Kasumi-1 (cell line): ENCODE measurements around the gene BRIP1.
"Not testable (repeated sequence)": the region's sequence is repeated elsewhere in the genome, so short reads cannot be mapped to it uniquely, and the experiment has no call there.

Source experiments
- DNase-seq, 2 experiments: peaks; one replicate each; lab custom pipeline; 2025; lab: John Stamatoyannopoulos, UW

The BRIP1 gene

DNA sequence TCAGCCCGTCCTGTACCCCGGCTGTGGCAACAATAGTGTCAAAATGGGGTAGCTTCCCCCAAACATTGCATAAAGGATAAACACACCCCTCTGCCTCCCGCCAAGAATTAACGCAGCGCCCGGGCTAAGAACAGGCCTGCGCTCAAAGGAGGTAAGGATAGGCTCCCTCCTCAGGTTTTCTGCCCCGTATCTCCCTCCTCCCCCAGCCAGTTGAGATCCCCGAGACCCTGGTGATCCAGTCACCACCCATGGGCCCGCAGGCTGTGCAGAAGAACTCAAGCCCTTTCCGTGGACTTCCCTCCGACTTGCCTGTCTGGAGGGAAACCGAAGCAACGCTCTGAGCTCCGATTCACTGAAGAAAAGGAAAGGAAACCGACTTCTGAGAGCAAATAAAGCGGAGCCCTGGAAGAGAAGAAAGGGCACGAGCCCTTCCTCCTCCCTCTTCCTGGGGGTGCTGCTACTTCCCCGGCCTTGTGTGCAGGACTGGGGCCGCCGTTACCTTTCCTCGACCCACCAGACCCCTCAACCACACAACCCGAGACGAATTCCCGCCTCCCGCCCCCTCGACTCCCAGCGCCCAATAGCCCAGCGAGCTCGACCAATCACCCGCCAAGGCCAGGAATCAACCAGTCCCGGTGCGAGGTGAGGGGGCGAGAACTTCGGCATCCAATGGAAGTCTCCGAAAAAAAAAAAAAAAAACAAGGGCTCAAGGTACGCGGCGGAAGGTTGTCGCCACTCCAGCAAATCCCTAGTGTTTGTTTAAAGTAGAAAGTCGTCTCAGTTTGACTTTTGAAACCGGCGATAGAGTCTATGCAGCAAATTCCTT is at the start of gene BRIP1:
Gene BRIP1 (minus strand): TSS at position 554 of the 826 bp plus-strand sequence. CDS start 1,989 bp downstream, outside the sequence.
- peak; percentile 98 to 99 for DNase-seq

DNA sequence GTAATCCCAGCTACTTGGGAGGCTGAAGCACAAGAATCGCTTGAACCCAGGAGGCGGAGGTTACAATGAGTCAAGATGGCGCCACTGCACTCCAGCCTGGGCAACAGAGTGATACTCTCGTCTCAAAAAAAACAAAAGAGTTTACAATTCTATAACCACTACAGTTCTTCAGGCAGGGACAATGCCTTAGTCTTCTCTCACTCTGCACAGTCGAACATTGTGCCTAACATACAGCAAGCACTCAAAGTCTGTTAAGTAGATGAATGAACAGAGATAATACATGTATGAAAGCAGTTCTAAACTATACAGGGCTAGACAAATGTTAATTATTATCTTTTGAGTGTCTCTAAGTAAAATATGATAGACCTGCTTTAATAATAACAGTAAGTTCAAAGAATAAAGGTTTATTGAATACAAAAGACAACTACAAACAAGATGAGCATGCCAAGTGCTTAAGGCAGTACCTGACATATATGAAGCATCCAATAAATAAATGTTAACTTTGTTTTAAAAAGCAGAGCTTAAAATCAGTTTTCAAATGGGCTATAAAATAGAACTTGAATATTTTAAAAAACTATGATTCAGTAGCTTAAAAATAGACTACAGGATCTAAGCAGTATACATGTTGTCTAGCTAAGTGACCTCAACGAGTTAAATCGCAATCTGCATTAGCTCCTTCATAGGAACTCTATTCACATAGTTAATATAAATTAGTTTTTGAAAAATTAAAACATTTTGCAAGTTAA is 45.1 kb upstream of the BRIP1 start:
- DNase-seq = no peak

DNA sequence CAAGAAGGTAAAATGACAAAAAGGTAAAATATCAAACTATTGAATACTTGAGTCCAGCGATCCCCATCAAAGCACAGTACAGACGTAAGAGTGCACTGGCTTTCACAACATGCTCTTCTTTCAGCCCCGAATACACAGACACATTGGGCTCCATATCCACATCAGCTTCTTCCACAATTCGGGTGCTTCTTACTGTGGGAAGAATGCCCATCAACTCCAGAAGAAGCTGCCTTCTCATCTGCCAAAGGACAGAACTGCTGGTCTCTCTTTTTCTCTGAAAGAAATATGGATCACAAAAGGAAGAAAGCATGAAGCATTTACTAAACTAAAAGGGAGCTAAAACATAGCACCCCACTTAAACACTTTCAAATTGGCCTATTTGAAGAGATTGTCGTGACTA is 44.0 kb upstream of the BRIP1 start:
- DNase-seq = no peak

DNA sequence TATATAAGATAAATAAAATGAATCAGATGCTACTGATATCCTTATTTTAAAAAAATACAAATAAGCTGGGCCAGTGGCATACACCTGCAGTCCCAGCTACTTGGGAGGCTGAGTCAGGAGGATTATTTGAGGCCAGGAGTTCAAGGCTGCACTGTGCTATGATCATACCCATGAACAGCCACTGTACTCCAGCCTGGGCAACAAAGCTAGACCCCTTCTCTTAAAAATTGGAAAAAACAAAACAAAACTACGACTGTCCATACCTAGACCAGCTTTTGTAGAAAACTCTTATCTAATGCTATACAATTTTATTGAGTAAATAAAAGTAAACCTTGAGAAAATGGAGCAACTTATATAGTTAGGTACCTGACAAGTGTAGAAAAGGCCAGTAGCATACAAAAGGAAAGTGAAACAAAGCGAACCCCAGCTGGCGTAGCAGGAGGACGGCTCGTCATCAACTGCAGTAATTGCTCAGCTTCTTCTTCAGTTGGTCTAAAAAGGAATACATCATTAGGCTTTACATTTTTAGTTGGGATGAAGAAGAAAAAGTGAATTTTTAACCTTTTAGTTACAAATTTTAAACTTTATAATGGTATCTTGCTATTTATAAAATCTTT is 40.9 kb upstream of the BRIP1 start:
- DNase-seq = no peak

DNA sequence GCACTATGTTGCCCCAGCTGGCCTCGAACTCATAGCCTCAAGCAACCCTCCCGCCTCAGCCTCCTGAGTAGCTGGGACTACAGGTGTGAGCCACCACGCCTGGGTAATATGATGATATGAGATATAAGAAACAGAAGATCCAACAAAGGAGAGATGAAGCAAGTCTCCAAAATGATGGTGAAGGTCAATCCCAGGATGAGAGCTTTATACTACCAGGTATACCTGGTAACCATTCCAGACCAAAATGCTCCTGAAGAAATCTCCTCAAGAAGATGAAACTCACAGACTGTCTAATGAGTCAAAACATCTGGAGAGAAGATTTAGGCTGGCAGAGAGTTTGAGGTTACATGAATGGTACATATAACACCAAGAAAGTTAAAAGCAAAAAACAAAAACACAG is 39.9 kb upstream of the BRIP1 start:
- DNase-seq = no peak

DNA sequence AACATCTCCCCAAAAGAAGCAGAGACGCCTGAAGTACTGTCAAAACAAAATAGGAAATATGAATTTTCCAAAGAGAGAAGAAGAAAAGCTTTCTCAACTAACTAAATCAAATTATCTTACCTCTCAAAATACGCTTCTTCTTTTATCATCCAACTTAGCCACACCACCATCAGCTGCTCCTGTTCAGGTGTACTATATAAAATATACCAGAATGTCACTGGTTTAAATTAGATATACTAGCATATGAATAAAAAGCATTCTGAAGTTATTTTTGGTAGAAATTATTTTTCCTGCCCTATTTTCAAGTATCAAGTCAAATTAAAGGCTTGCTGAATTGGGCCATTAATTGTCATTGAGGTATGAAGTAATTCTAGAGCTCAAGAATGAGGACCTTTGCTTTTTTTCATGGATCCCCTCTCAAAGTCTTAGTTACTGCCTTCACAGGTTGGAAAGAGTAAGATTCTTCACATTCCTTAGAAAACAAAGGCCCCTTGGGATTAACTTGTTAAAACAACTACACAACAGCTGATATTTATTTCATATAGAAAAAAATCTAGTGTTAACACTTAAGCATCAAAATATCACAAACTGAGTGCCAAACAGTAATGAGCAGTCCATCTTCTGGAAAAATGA is 34.3 kb upstream of the BRIP1 start:
- no peak for DNase-seq

DNA sequence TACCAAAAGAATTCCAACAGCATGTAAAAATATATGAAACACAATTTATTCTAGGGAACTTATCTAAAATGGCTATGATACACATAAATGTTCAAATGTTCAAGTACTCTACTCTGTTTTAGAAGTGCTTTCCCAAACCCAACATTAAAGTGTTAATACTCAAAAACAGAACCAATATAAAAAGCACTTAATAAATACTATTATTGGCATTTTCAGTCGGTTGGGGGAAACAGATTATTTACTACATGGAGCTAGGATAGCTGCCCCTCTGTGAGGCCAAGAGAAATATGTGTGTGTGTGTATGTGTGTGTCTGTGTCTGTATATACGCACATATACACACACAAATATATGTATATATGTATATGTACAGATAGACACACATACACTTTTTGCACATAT is 32.1 kb upstream of the BRIP1 start:
- DNase-seq = no peak

DNA sequence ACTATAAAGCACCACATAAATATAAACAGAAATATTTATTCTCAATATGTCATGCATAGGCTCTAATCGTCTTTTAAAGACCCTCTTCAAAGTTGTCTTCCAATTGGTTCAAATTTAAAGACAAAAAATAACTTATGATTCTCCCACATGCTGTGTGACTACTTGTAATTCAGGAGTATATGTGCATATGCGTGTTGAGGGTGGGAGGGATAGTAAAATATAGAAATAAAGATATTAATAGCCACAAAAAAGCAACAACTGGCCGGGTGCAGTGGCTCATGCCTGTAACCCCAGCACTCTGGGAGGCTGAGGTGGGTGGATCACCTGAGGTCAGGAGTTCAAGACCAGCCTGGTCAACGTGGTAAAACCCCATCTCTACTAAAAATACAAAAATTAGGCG is 31.0 kb upstream of the BRIP1 start:
- not testable (repeated sequence) for DNase-seq

DNA sequence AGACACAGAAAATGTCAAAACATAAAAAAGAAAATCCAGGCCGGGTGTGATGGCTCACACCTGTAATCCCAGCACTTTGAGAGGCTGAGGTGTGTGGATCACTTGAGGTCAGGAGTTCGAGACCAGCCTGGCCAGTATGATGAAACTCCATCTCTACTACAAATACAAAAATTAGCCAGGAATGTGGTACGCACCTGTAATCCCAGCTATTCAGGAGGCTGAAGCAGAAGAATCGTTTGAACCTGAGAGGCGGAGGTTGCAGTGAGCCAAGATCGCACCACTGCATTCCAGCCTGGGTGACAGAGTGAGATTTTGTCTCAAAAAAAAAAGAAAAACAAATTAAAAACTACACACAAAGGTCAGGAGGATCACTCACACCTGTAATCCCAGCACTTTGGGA is 24.4 kb upstream of the BRIP1 start:
- not testable (repeated sequence) for DNase-seq

DNA sequence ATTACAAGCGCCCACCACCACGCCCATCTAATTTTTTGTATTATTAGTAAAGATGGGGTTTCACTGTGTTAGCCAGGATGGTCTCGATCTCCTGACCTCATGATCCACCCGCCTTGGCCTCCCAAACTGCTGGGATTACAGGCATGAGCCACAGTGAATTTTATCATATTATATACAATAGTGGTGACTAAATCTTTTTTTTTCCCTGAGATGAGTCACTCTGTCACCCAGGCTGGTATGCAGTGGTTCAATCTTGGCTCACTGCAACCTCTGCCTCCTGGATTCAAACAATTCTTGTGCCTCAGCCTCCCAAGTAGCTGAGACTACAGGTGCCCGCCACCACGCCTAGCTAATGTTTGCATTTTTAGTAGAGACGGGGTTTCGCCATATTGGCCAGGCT is 22.5 kb upstream of the BRIP1 start:
- not testable (repeated sequence) for DNase-seq

DNA sequence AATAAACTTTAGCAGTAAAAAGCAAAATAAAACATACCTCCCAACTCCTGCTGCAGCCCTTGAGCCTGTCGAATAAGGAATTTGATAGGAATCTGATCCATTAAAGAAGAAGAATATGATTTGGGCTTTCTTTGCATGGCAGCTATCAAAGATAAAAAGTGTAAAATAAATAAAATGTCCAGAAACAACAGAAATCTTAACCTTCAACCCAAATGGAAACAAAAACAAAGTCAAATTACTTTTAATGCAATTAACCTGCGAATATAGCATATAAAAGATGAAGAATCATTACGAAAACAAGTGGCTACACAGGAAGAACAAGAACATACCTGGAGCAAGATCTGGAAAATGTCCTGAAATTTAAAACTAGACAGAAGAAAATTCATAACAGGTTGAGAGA is 21.5 kb upstream of the BRIP1 start:
- no peak for DNase-seq

DNA sequence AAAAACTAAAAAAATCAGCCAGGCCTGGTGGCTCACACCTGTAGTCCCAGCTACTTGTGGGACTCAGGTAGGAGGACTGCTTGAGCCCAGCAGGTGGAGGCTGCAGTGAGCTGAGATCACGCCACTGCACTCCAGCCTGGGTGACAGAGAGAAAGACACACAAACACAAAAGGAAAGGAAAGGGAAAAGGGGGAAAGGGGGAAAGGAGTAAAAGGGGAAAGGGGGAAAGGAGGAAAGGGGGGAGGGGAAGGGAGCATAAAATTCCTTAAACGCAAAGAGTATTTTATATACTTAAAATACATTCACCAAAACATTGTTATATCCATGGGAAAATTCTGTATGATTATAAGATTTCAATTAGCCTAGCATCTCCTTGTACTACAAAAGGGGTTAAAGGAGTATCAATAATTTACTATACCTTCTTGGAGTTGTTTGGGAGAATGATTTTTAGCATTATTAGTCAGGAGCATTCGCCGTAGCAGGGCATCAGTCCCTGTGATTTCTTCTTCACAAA is 17.3 kb upstream of the BRIP1 start:
- DNase-seq = no peak

DNA sequence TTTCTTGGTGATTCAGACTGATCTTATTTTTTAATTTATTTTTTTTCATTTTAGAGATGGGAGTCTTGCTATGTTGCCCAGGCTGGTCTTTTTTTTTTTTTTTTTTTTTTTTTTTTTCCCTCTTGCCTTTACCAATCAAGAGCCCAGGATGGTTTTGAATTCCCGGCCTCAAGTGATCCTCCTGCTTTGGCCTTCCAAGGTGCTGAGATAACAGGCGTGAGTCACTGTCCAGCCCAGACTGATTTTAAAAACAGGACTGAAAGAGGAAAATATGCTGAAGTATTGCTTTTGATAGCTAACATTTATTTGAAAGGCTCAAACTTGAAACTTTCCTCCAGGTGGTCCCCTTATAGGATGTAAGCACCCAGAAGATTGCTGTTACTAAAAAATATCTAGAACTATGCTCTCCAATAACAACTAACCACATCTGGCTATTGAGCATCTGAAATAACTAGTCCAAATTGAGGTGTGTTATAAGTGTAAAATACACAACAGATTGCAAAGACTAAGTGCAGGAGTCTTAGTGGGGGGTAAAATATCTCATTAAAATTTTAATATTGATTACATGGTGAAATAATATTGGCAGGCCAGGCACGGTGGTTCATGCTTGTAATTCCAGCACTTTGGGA is 15.8 kb upstream of the BRIP1 start:
- no peak for DNase-seq

DNA sequence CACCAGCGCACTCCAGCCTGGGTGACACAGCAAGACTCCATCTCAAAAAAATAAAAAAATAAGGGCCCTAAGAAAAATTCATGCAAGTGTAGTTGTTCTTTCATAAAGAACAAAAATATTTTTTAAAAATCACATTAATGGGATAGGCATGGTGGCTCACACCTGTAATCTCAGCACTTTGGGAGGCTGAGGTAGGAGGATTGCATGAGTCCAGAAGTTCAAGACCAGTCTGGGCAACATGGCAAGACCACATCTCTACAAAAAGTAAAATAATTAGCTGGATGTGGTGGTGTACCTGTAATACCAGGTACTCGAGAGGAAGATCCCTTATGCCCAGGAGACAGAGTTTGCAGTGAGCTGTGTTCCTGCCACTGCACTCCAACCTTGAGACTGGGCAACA is 15.2 kb upstream of the BRIP1 start:
- DNase-seq = no peak

DNA sequence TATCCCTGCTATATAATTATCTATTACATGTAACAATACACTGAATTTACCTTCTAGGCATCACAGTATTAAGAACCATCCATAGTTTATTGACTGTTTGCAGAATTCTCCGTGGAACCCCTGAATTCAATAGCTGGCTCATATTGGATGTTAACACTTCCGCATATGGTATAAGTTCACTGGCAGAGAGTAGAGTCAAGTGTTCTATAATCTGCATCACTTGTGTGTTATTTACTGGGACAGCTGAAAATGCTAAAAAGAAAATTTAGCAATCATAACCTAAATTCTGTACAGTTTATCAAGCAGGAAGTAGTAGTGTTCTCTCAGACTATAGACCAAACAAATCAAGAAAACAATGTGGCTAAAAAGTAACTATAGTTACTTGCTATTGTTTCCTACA is 14.5 kb upstream of the BRIP1 start:
- DNase-seq = no peak

DNA sequence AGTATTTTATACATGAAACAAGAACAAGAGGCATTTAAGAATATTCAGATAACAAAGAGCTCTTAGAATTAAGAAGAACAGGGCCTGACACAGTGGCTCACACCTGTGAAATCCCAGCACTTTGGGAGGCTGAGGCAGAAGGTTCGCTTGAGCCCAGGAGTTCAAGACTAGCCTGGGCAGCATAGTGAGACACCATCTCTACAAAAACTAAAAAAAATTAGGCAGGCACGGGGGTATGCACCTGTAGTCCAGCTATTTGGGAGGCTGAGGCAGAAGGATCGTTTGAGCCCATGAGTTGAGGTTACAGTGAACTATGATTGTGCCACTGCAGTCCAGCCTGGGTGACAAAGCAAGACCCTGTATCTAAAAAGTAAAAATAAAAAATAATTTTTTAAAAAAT is 12.5 kb upstream of the BRIP1 start:
- DNase-seq = no peak

DNA sequence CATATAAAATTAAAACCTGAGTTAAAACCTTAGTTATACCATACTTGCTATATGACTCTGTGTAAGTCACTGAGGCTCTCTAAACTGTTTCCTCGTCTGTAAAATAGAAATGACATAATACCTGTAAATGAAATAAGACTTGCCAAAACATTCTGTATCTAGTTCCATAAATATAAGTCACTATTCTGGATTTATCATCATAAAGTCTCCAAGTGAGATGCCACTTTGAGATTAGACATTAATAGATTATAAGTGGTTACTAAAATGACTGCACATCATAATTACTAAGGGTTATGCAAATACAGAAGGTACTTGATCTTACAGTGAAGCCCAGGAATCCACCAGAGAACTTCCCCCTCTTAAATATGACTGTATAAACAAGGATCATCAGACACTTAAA is 12.0 kb upstream of the BRIP1 start:
- DNase-seq = no peak

DNA sequence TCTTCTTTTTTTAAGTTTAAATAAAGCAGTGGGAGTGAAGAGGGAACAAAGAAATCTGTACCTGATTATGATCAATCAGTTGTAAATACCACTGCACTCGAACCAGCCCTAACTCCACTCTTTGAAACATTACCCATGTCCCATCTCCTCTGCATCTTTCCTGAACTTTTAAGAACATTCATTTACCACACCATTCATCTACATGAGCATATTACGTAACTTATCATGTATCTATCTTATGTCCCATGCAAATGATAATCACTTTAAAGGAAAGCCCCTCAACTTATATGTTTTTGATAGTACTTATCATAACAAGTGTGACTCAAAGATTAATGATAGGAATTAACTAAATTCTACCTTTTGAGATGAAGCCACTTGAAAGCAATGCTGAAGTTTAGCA is 10.7 kb upstream of the BRIP1 start:
- DNase-seq = no peak

DNA sequence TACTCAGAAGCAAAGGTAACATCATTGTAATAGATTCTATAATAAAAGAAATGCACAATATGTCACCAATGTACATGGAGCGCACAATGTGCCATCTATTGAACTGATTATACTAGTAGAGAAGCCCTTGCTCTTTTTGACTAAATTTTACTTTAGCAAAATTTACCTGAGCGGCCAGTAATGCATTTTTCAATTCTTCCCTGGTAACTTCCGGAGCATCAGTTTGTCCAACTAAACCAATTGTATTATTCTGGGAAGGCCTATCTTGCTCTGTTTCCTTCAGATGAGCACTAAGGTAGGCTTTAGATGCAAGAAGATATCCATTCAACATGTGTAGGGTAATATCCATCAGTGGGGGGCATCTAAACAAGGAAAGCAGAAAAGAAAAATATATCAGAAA is 8.8 kb upstream of the BRIP1 start:
- DNase-seq = no peak

DNA sequence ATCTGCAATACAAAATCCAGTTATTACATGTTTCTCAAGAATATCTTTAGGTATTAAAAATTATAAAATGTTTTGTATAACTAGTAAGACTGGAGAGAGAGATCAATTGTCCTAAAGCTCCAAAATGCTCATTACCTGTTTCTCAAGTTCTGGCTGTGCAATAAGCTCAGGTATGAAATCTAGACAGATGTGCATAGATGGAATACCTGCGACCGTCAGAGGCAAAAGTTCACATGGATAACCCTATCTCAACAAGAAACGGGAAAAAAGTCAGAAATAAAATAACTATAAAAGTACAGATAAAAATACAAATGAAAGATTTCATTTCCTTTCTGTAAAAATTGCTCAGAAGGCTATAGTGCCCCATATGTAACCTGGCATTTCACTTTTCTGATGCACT is 5.8 kb upstream of the BRIP1 start:
- no peak for DNase-seq

DNA sequence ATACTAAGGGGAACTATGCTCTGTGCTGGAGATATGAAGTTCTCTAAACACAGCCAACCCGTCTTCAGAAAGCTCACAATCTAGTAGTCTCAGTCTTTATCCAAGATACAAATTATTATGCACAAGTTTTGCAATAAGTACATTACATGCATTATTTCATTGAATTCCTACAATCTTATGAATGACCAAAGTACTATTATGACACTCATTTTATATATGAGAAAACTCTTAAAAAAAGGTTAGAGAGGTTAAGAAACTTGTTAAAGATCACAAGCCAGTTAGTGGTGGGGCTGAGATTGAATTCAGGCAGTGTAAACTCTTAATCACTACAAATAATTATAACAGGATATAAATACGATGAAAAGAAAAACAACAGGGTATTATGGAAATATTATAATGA is 4.7 kb upstream of the BRIP1 start:
- no peak for DNase-seq

DNA sequence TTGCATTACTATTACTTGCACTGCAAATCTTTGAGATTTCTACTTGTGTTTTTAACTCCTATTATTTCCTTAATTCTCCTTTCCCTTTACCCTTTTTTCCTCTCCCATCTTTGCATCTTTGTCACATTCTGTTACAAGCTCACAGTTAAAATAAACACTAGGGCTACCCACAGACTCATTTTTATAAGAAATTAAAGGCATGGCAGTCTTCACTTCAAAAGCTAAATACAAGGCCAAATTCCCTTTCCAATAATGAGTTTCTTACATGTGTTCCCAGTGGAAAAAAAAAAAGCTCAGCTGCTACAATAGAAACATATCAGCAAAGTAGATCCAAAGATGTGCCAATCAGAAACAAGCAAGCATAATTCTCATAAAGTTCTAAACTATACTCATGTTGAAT is 3.7 kb upstream of the BRIP1 start:
- DNase-seq = no peak
